HuH-7 (cell line): Measurements from ENCODE around the gene CCL23.
A peak's percentile ranks its signal among the peaks of the same experiment; 100 is the strongest.

ENCODE experiments used
- DNase-seq: peaks from one replicate; pipeline ENCODE4 v3.0.0; 2011; ENCODE audit warnings: low spot score

The CCL23 gene

DNA sequence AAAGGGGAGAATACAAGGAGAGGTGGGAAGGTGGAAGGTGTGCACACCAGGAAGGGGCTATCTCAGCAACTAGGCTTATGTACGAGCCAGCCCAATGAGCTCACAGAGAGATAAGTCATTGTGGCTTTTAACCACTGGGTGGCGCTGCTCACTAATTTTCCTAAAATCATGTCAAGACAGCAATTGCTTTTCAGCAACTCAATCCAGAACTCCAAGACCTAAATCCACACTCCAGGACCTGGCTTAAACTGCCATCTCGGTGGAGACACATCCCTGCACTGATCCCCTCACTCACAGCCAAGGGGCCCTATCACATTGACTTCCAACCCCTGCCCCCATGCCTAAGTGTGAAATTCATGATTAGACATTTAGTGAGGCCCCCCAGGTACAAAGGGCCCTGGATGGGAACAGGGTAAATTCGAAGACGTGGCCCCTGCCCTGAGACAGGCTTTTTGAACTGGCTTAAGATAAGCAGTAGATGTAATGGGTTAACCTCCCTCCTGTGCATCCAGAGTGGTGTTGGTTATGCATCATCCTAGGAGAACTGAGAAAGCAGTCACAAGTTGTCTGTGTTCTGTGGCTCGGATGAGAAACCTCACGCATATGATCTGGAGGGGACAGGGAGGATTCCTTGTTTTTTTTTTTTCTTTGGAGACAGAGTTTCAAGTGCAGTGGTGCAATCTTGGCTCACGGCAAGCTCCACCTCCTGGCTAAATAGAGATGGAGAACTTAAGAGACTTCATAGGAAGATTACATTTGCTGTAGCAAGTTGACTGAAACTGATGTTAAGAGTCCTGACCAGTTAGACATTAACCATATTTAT is 48.0 kb downstream of the CCL23 start:
- DNase-seq: peak; percentile 37

DNA sequence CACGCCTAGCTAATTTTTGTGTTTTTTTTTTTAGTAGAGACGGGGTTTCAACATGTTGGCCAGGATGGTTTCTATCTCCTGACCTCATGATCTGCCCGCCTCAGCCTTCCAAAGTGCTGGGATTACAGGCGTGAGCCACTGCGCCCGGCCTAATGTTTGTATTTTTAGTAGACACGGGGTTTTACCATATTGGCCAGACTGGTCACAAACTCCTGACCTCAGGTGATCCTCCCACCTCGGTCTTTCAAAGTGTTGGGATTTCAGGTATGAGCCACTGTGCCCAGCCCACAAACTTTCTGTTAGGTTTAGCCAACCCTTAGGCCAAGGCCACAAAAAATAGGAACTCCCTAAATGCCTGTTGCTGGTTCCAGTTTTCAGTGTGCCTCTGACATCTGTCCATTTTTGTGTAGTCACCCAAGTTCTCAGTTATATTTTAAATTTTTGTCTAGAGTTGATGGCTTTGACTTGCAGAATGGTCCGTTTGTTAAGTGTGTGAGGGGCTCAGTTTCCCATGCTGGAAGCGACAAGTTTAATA is 49.2 kb downstream of the CCL23 start:
- DNase-seq: no peak

- DNase-seq: no peak
Observed at GRCh38 chr17:35965272-35965671, 52.5 kb downstream of the CCL23 start.

DNA sequence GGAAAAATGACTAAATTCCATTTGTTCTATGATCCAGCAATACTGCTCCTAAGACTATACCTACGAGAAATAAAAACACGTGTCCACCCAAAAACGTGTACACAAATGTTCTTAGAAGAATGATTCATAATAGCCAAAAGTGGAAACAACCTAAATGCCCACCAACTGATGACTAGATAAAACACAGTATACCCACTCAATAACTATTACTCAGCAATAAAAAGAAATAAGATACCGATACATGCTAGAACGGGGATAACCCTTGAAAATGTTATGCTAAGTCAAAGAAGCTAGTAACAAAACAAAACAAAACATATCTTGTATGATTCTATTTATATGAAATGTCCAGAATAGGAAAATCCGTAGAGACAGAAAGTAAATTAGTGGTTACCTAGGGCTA is 54.1 kb downstream of the CCL23 start:
- no peak for DNase-seq
